BE2C (cell line): Measurements from ENCODE around the gene DNAH3.

Experiments
- DNase-seq: peaks from one replicate; pipeline ENCODE4 v3.0.0-alpha.2; 2020
- H3K27me3 ChIP-seq: fragments of 250-450 bp; sonication (Bioruptor Pico); 2 replicates; pipeline ENCODE4 v1.5.1; 2020; ENCODE audit warnings: mild to moderate bottlenecking
- H3K36me3 ChIP-seq: fragments of 250-450 bp; sonication (Bioruptor Pico); 2 replicates; pipeline ENCODE4 v1.5.1; 2020; ENCODE audit warnings: mild to moderate bottlenecking
- H3K4me1 ChIP-seq: fragments of 250-450 bp; sonication (Bioruptor Pico); 2 replicates; pipeline ENCODE4 v1.5.1; 2020
- H3K4me3 ChIP-seq: 2 replicates; pipeline ENCODE4 v1.5.1; 2011; ENCODE audit warnings: low read depth, low read length
- H3K9me3 ChIP-seq: fragments of 250-450 bp; sonication (Bioruptor Pico); 2 replicates; pipeline ENCODE4 v1.5.1; 2020
- CTCF ChIP-seq: IDR thresholded peaks from 2 replicates; pipeline ENCODE4 v1.5.1; 2012; ENCODE audit warnings: mild to moderate bottlenecking, low read depth, low read length

Gene DNAH3

DNA sequence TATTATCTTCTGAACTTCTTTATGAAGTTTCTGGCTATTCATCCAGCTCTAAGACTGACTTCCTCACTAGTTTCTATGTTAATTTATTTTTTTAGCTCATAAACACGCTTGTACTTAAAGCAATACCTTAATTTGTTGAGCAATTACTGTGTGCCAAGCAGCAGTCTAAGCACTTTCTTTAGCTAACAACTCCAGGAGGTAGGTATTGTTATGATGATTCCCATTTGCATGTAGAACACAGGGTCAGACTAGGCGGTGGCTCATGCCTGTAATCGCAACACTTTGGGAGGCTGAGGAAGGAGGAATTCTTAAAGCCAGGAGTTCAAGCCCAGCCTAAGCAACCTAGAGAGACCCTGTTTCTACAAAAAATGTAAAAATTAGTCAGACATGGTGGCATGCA, 19.8 kb downstream of the DNAH3 start:
- no peaks in the 10 kb centered on the region for H3K4me1 ChIP-seq
- no peaks in the 10 kb centered on the region for H3K9me3 ChIP-seq
- no peak for TF ChIP-seq CTCF
- no peaks in the 10 kb centered on the region for H3K36me3 ChIP-seq
- H3K4me3 ChIP-seq, result no peak overlapping the region
- H3K27me3 ChIP-seq, result 0 out of 2 replicates have a peak, but pooled peaks cover 2% of the 10 kb centered on the region
- DNase-seq, result no peak

DNA sequence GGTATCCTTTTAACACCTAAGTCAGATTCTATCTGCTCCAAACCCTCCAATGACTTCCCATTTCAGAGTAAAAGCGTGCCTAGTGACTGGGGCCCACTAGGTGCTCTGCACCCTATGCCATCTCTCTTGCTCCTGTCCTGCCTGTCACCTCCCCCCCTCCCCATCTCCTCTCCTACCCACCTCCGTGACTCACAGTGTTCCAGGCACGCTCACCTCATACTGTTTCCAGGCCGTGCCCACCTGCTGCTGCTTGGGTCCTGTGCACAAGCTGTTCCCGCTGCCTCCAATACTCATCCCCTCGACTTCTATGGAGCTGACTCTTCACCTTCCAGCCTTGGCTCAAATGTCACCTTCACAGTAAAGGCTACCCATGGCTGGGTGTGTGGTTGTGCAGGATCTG, 21.7 kb downstream of the DNAH3 start:
- Histone ChIP-seq H3K36me3 (no peaks in the 10 kb centered on the region), H3K27me3 (0 out of 2 replicates have a peak, but pooled peaks cover 2% of the 10 kb centered on the region), H3K4me1 (no peaks in the 10 kb centered on the region), H3K9me3 (no peaks in the 10 kb centered on the region), H3K4me3 (no peak overlapping the region)
- no peak for DNase-seq
- no peak for TF ChIP-seq CTCF

- no peaks in the 10 kb centered on the region for H3K36me3 ChIP-seq
- 0 out of 2 replicates have a peak, but pooled peaks cover 2% of the 10 kb centered on the region for H3K27me3 ChIP-seq
- H3K9me3 ChIP-seq, result no peaks in the 10 kb centered on the region
- TF ChIP-seq CTCF, result no peak
- no peaks in the 10 kb centered on the region for H3K4me1 ChIP-seq
- H3K4me3 ChIP-seq, result no peak overlapping the region
- DNase-seq, result no peak
These were observed 24.1 kb downstream of the DNAH3 start for GRCh38 chr16:21126518-21126917.

DNA sequence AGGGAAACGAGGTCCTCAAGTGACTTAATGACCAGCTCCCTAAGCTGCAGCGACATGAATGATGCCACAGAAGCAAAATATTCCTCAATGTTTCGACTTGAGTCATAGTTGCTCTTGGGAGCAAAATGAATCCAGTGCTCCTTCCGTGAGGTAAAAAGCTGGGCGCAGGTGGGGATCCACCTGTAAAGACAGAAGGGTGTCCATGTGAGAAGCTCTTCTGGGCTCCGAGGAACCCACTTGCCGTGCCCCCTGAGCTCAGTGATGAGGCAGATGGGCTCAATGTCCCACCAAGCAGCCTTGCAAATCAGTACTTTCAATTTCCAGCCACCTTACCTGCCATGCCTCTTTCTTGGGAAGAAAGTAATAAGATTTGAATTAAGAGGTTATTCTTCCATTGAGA, 25.5 kb downstream of the DNAH3 start:
- Histone ChIP-seq H3K4me1 (no peaks in the 10 kb centered on the region), H3K36me3 (no peaks in the 10 kb centered on the region), H3K4me3 (no peak overlapping the region), H3K9me3 (no peaks in the 10 kb centered on the region), H3K27me3 (no peaks in the 10 kb centered on the region)
- no peak for DNase-seq
- no peak for TF ChIP-seq CTCF

GRCh38 chr16:21120976-21121520, 29.6 kb downstream of the DNAH3 start:
- no peak for DNase-seq
- Histone ChIP-seq H3K4me3 (no peak overlapping the region), H3K9me3 (no peaks in the 10 kb centered on the region), H3K27me3 (no peaks in the 10 kb centered on the region), H3K4me1 (no peaks in the 10 kb centered on the region), H3K36me3 (no peaks in the 10 kb centered on the region)
- TF ChIP-seq CTCF, result no peak

DNA sequence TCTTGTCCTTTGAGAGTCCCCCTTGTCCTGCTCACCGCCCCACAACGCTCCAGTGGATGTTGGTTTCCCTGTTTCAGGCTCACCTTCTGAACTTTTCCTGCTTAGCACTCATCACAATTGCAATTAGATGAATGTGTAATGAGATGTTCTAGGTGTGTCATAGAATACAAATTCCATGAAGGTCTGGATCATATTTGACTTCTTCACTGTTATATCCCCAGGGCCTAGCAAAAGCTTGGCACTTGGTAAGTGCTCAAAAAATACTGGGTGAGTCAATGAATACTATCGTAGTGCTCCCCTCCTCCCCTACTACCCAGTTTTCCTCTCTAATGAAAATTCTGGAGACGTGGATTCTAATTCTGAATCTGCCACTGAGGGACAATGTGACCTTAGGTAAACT, 33.1 kb downstream of the DNAH3 start:
- H3K27me3 ChIP-seq, result no peaks in the 10 kb centered on the region
- TF ChIP-seq CTCF, result no peak
- no peaks in the 10 kb centered on the region for H3K4me1 ChIP-seq
- no peaks in the 10 kb centered on the region for H3K9me3 ChIP-seq
- DNase-seq, result no peak
- no peak overlapping the region for H3K4me3 ChIP-seq
- no peaks in the 10 kb centered on the region for H3K36me3 ChIP-seq
